ENCODE results near the gene WAC.
"Not testable (repeated sequence)": the region's sequence is repeated elsewhere in the genome, so short reads cannot be mapped to it uniquely, and the experiment has no call there.

WAC gene

GRCh38 chr10:28604567-28605536 is 71.9 kb downstream of the WAC start:
- in situ Hi-C loops (cut with HindIII; ENCODE audit: low sequenced_read_pairs): no loop called here

- in situ Hi-C loops (cut with HindIII; ENCODE audit: low sequenced_read_pairs): no loop called here
Observed at GRCh38 chr10:28606568-28606967, 73.7 kb downstream of the WAC start.

- in situ Hi-C loops (cut with HindIII; ENCODE audit: low sequenced_read_pairs): not testable (repeated sequence)
Observed at GRCh38 chr10:28609636-28610035, 76.7 kb downstream of the WAC start.

- in situ Hi-C loops (cut with HindIII; ENCODE audit: low sequenced_read_pairs): no loop called here
Observed at GRCh38 chr10:28612877-28613276, 80.0 kb downstream of the WAC start.

GRCh38 chr10:28616514-28616913 is 83.6 kb downstream of the WAC start:
- in situ Hi-C loops (cut with HindIII; ENCODE audit: low sequenced_read_pairs): no loop called here

GRCh38 chr10:28619455-28619854 is 86.5 kb downstream of the WAC start:
- in situ Hi-C loops (cut with HindIII; ENCODE audit: low sequenced_read_pairs): no loop called here

GRCh38 chr10:28620251-28620650 is 87.3 kb downstream of the WAC start:
- in situ Hi-C loops (cut with HindIII; ENCODE audit: low sequenced_read_pairs): no loop called here

- in situ Hi-C loops (cut with HindIII; ENCODE audit: low sequenced_read_pairs): no loop called here
Observed at GRCh38 chr10:28623483-28623882, 90.6 kb downstream of the WAC start.

GRCh38 chr10:28624351-28624750 is 91.4 kb downstream of the WAC start:
- in situ Hi-C loops (cut with HindIII; ENCODE audit: low sequenced_read_pairs): no loop called here

GRCh38 chr10:28627102-28627501 is 94.2 kb downstream of the WAC start:
- in situ Hi-C loops (cut with HindIII; ENCODE audit: low sequenced_read_pairs): no loop called here

- in situ Hi-C loops (cut with HindIII; ENCODE audit: low sequenced_read_pairs): no loop called here
Observed at GRCh38 chr10:28628184-28628893, 95.4 kb downstream of the WAC start.

- in situ Hi-C loops (cut with HindIII; ENCODE audit: low sequenced_read_pairs): no loop called here
Observed at GRCh38 chr10:28631896-28632583, 99.1 kb downstream of the WAC start.

GRCh38 chr10:28632584-28632945 is 99.6 kb downstream of the WAC start:
- in situ Hi-C loops (cut with HindIII; ENCODE audit: low sequenced_read_pairs): no loop called here

GRCh38 chr10:28633750-28634149 is 100.8 kb downstream of the WAC start:
- in situ Hi-C loops (cut with HindIII; ENCODE audit: low sequenced_read_pairs): no loop called here

GRCh38 chr10:28637346-28637745 is 104.4 kb downstream of the WAC start:
- in situ Hi-C loops (cut with HindIII; ENCODE audit: low sequenced_read_pairs): no loop called here

- in situ Hi-C loops (cut with HindIII; ENCODE audit: low sequenced_read_pairs): no loop called here
Observed at GRCh38 chr10:28638392-28638791, 105.5 kb downstream of the WAC start.

- in situ Hi-C loops (cut with HindIII; ENCODE audit: low sequenced_read_pairs): no loop called here
Observed at GRCh38 chr10:28640551-28640950, 107.6 kb downstream of the WAC start.

- in situ Hi-C loops (cut with HindIII; ENCODE audit: low sequenced_read_pairs): no loop called here
Observed at GRCh38 chr10:28644647-28645046, 111.7 kb downstream of the WAC start.

GRCh38 chr10:28652106-28652505 is 119.2 kb downstream of the WAC start:
- in situ Hi-C loops (cut with HindIII; ENCODE audit: low sequenced_read_pairs): no loop called here

- in situ Hi-C loops (cut with HindIII; ENCODE audit: low sequenced_read_pairs): no loop called here
Observed at GRCh38 chr10:28652703-28653102, 119.8 kb downstream of the WAC start.

GRCh38 chr10:28658824-28659223 is 125.9 kb downstream of the WAC start:
- in situ Hi-C loops (cut with HindIII; ENCODE audit: low sequenced_read_pairs): not testable (repeated sequence)

Data from endothelial cell of hepatic sinusoid (primary cell).